ENCODE data around the gene IL15RA. TPM values are rescaled to one million over a fixed set of nuclear protein-coding genes. Genes with fewer than 3 reads are reported as not detected.

IL15RA gene
- total RNA-seq, 1 donor from 2014 or later = 23.1 TPM

DNA sequence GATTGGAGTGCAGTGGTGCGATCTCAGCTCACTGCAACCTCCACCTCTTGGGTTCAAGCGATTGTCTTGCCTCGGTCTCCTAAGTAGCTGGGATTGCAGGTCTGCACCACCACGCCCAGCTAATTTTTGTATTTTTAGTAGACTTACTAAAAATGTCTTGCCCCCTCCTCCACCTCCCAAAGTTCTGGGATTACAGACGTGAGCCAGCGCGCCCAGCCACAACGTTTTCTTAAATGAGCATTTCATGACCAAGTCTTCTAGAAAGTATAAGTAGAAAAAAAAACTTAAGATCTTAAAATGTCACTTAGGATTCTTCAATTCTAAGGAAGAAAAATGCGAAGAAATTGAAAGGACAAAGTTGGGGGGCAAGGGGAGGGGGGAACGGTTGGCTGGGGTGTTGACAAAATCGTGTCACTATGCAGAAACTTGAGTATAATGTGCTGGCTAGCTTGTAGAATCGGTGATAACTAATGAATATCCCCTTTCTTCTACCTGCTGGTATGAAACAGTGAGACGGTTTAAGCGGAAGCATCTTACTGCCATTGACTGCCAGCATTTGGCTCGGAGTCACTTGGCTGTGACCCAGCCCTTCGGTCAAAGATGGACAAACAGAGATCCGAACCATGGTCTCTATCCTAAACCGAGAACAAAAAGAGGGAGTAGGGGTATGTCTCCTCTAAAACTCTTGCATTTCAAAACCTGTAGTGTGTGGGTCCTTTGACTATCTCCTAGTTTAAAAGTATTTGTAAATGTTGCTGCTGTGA lies 74.7 kb downstream of the IL15RA start:
- no peaks in the 10 kb centered on the region for H3K27me3 ChIP-seq (ENCODE audit: control insufficient read depth, insufficient read depth, low read length)
- H3K36me3 ChIP-seq (ENCODE audit: control insufficient read depth, insufficient read depth, low read length) = no peaks in the 10 kb centered on the region
- TF ChIP-seq, protein P1, sequence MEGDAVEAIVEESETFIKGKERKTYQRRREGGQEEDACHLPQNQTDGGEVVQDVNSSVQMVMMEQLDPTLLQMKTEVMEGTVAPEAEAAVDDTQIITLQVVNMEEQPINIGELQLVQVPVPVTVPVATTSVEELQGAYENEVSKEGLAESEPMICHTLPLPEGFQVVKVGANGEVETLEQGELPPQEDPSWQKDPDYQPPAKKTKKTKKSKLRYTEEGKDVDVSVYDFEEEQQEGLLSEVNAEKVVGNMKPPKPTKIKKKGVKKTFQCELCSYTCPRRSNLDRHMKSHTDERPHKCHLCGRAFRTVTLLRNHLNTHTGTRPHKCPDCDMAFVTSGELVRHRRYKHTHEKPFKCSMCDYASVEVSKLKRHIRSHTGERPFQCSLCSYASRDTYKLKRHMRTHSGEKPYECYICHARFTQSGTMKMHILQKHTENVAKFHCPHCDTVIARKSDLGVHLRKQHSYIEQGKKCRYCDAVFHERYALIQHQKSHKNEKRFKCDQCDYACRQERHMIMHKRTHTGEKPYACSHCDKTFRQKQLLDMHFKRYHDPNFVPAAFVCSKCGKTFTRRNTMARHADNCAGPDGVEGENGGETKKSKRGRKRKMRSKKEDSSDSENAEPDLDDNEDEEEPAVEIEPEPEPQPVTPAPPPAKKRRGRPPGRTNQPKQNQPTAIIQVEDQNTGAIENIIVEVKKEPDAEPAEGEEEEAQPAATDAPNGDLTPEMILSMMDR (IDR thresholded peaks at IDR 0.05; ENCODE audit: insufficient read depth, low read length, poor library complexity, severe bottlenecking) = no peak
- no peak for DNase-seq (ENCODE audit: low read depth)
- no peak overlapping the region for H3K4me3 ChIP-seq (ENCODE audit: low read depth, low read length)

Other genes starting within 250 kb of the IL15RA start
- 328 and 358 TPM in 2 replicates for gene GDI2, start 164.1 kb downstream of the IL15RA start, total RNA-seq
- 7.0 and 7.9 TPM in 2 replicates for gene ANKRD16, start 87.7 kb downstream of the IL15RA start, total RNA-seq
- gene FBH1, start 87.3 kb downstream of the IL15RA start, total RNA-seq = 54.9 and 65.8 TPM in 2 replicates
- 0.34 TPM in 1 of 2 replicates, not detected in the other for gene IL2RA, start 84.8 kb upstream of the IL15RA start, total RNA-seq
- 37.8 and 48.7 TPM in 2 replicates for gene RBM17, start 111.5 kb upstream of the IL15RA start, total RNA-seq
- 44.5 and 44.6 TPM in 2 replicates for gene PFKFB3, start 225.4 kb upstream of the IL15RA start, total RNA-seq